ENCODE data around the gene CCDC187.

DNA sequence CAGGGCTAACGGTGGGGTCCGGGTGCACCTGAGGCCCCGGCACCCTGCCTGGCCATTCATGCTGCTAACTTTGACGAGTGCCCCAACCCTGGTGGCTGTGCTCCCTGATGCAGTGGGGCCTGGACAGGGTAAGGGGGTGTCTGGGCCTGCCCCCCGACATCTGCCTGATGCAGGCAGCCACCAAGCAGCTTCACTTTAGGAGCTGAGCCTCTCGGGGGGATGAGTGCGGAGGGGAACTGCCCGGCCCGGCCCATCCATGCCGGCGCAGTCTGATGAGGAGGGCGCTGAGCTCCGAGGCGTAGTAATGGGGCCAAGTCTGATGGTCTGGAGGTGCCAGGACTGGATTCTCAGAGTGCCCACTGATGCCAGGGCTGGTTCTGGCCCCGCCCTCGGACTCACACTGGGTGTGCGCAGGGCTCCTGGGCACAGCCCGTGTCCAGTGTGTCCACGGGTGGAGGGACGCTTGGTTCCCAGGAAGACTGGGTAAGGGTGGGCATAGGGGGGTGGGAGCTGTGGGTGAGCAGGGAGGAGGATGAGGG is 43.1 kb upstream of the CCDC187 start:
- no peak for TF ChIP-seq POLR2A (IDR thresholded peaks at IDR 0.05; ENCODE audit: low read depth, low read length)
- no peak for TF ChIP-seq TAF1 (IDR thresholded peaks at IDR 0.05; ENCODE audit: low read depth, low read length)
- no peak for TF ChIP-seq POLR2AphosphoS5 (IDR thresholded peaks at IDR 0.05; ENCODE audit: low read depth, low read length)
- TF ChIP-seq SPI1 (IDR thresholded peaks at IDR 0.05; ENCODE audit: low read depth, low read length): no peak
- no peak for TF ChIP-seq POU2F2 (IDR thresholded peaks at IDR 0.05; ENCODE audit: low read depth, low read length)

Data from GM12891 (cell line).